ENCODE measurements around the gene BPIFB3. TPM values are rescaled to one million over a fixed set of nuclear protein-coding genes. Genes with fewer than 3 reads are reported as not detected.

Gene BPIFB3
- total RNA-seq, 1 donor = not detected

- TF ChIP-seq, protein P1, sequence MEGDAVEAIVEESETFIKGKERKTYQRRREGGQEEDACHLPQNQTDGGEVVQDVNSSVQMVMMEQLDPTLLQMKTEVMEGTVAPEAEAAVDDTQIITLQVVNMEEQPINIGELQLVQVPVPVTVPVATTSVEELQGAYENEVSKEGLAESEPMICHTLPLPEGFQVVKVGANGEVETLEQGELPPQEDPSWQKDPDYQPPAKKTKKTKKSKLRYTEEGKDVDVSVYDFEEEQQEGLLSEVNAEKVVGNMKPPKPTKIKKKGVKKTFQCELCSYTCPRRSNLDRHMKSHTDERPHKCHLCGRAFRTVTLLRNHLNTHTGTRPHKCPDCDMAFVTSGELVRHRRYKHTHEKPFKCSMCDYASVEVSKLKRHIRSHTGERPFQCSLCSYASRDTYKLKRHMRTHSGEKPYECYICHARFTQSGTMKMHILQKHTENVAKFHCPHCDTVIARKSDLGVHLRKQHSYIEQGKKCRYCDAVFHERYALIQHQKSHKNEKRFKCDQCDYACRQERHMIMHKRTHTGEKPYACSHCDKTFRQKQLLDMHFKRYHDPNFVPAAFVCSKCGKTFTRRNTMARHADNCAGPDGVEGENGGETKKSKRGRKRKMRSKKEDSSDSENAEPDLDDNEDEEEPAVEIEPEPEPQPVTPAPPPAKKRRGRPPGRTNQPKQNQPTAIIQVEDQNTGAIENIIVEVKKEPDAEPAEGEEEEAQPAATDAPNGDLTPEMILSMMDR (IDR thresholded peaks at IDR 0.05; ENCODE audit: insufficient read depth, low read length) = no peak
- H3K4me3 ChIP-seq (ENCODE audit: low read depth, low read length) = no peak overlapping the region
- no peak for DNase-seq (ENCODE audit: low read depth)
Measured at GRCh38 chr20:33054791-33055190, 1.1 kb downstream of the BPIFB3 start.

DNA sequence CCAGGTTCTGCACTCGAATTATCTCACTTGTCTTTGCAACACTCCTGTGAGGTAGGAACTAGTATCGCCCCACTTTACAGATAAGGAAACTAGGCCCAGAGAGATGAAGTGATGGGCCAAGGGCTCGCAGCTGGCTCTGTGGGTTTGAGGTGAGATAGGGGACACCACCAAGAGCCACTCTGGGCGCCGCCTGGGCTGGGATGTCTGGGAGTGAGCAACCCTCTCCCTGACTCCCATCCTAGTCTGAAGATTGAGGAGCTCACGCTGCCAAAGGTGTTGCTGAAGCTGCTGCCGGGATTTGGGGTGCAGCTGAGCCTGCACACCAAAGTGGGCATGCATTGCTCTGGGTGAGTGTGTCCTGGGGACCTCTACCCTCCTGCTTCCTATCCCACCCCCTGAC, 5.4 kb downstream of the BPIFB3 start:
- DNase-seq (ENCODE audit: low read depth) = no peak
- TF ChIP-seq, protein P1 (IDR thresholded peaks at IDR 0.05; ENCODE audit: insufficient read depth, low read length) = no peak
- H3K4me3 ChIP-seq (ENCODE audit: low read depth, low read length) = no peak overlapping the region

DNA sequence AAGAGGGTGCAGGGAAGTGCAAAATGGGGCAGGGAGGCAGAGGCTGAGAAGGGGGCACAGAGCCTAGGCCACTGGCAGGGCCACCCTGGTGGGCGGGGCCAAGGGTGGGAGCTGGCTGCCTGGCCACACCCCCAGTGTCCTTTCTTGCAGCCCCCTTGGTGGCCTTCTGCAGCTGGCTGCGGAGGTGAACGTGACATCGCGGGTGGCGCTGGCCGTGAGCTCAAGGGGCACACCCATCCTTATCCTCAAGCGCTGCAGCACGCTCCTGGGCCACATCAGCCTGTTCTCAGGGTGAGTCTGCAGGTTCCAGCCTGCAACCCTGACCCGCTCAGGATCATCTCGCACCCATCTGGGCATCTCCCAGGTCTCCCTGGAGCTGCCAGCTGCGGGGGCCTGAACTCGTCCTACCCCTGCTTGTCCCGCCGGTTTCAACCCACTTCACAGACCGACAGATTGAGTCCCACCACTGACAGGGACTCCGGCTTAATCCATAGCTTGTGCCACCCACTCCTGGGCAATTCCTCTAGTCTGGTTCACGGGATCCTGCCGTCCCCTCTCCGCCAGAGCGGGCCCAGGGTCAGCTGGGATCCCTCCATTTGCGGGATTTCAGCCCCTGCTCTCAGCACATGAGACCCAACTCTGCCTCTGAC, 6.2 kb downstream of the BPIFB3 start:
- no peak for DNase-seq (ENCODE audit: low read depth)
- TF ChIP-seq, protein P1 (IDR thresholded peaks at IDR 0.05; ENCODE audit: insufficient read depth, low read length) = no peak
- no peak overlapping the region for H3K4me3 ChIP-seq (ENCODE audit: low read depth, low read length)

DNA sequence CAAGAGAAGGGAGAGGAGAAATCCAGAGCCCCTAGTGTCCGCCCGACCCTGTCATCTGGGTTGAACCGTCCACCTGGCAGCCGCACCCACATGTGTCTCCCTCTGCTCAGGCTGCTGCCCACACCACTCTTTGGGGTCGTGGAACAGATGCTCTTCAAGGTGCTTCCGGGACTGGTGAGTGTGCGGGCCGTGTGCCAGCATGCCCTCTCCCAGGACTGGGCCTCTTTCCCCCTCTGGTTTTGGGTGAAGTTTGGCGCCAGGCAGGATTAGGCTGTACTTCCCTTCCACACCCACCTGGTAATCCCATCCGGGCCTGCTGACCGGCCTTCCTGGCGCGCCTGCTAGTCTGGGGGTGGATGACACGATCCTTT, 7.9 kb downstream of the BPIFB3 start:
- TF ChIP-seq, protein P1 (IDR thresholded peaks at IDR 0.05; ENCODE audit: insufficient read depth, low read length) = no peak
- no peak for DNase-seq (ENCODE audit: low read depth)
- H3K4me3 ChIP-seq (ENCODE audit: low read depth, low read length) = no peak overlapping the region

GRCh38 chr20:33062105-33062824, 8.6 kb downstream of the BPIFB3 start:
- TF ChIP-seq, protein P1 (IDR thresholded peaks at IDR 0.05; ENCODE audit: insufficient read depth, low read length) = no peak
- DNase-seq (ENCODE audit: low read depth) = no peak

DNA sequence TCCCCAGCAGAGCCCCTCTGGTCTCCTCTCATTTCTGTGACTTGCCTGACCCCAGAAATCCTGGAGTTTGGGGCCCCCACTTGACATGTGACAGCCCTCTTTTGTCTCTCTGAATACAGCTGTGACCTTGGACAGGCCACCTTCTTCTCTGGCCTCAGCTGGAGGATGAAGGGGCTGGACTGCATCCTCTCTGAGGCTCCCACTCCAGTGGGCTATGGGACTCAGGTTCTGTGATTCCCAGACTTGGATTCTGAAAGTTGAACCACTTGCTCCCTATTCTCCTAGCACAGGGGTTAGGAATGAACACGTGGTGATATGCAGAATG, 9.1 kb downstream of the BPIFB3 start:
- TF ChIP-seq, protein P1 (IDR thresholded peaks at IDR 0.05; ENCODE audit: insufficient read depth, low read length) = no peak
- no peak overlapping the region for H3K4me3 ChIP-seq (ENCODE audit: low read depth, low read length)
- DNase-seq (ENCODE audit: low read depth) = no peak

More at GRCh38 chr20:33062105-33062824, 8.6 kb downstream of the BPIFB3 start:
- no peak overlapping the region for H3K4me3 ChIP-seq (ENCODE audit: low read depth, low read length)

Measured in fibroblast of the aortic adventitia (primary cell).